GM19025 (cell line): ENCODE results near the gene ELP5.
"Not testable (repeated sequence)": the region's sequence is repeated elsewhere in the genome, so short reads cannot be mapped to it uniquely, and the experiment has no call there.

Source experiments
- ATAC-seq: cut with Tn5 transposase; IDR thresholded peaks from one replicate; pipeline ENCODE4 v1.9.1; 2021; ENCODE audit warnings: mild to moderate bottlenecking, low read depth, moderate library complexity; ENCODE audit not compliant: unreplicated experiment

Gene ELP5

GRCh38 chr17:7235693-7236665 is 16.0 kb upstream of the ELP5 start:
- ATAC-seq = no peak

GRCh38 chr17:7236808-7237207 is 15.2 kb upstream of the ELP5 start:
- no peak for ATAC-seq

DNA sequence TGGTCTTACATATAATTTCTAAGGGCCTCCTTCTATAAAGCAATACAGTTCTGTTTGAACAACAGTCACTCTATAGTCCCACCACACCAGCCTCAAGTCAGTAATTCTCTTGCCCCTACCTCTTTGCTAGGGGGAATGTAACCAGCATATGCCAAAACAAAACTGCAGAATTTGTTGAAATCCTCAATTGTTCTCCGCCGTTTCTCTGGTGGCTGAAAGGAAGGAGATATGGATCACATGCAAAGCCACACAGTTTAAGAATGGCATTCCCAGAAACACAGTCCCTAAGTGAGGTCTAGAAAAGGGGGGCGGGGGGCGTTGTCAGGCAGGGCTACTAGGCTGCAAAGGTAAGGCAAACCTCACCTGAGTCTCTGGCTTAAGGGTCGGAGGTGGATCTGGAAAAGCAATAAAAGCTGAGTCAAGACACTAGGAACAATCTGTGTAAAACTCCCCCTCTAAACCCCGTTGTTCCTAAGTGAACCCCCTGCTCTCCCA is 14.7 kb upstream of the ELP5 start:
- ATAC-seq = no peak

GRCh38 chr17:7237761-7238419 is 14.1 kb upstream of the ELP5 start:
- ATAC-seq = no peak

DNA sequence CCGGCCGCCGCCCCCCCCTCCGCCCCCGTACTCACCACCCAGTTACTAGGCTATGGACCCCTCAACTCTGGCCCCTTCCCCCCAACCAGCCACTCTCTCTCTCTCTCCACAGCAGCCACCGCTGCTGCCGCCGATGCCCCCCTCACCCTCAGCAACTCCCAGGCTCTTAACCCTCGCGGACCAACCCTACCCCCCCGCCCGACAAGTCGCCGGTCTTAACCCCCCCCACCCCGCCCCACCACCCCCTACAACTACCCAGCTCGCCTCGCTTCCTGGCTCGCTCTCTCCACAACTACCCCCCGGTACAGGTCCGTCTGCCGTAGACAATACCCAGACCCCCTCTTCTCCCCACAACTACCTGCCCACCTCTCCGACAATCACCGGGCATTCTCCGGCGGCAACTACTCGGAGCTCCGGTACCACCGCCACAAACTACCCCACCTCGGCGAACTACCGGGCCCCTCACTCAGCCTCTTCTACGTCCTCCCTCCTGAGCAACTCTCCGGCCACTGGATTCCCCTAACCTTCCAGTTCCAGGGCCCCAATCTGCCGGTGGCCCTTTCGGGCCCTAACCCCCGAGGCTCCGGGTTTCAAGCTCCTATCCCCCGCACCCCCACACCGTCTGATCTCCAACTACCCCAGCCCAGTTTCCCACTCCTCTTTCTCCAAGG is 13.5 kb upstream of the ELP5 start:
- no peak for ATAC-seq

- peak; percentile 38 for ATAC-seq
These were observed 12.7 kb upstream of the ELP5 start, which contains the start of gene PHF23 for GRCh38 chr17:7239091-7240027. Gene PHF23 (minus strand): TSS chr17:7239457. CDS start chr17:7239279, 178 bp downstream.

- no peak for ATAC-seq
These were observed 11.6 kb upstream of the ELP5 start for GRCh38 chr17:7240375-7240774.

- no peak for ATAC-seq
These were observed 10.8 kb upstream of the ELP5 start for GRCh38 chr17:7241090-7241733.

DNA sequence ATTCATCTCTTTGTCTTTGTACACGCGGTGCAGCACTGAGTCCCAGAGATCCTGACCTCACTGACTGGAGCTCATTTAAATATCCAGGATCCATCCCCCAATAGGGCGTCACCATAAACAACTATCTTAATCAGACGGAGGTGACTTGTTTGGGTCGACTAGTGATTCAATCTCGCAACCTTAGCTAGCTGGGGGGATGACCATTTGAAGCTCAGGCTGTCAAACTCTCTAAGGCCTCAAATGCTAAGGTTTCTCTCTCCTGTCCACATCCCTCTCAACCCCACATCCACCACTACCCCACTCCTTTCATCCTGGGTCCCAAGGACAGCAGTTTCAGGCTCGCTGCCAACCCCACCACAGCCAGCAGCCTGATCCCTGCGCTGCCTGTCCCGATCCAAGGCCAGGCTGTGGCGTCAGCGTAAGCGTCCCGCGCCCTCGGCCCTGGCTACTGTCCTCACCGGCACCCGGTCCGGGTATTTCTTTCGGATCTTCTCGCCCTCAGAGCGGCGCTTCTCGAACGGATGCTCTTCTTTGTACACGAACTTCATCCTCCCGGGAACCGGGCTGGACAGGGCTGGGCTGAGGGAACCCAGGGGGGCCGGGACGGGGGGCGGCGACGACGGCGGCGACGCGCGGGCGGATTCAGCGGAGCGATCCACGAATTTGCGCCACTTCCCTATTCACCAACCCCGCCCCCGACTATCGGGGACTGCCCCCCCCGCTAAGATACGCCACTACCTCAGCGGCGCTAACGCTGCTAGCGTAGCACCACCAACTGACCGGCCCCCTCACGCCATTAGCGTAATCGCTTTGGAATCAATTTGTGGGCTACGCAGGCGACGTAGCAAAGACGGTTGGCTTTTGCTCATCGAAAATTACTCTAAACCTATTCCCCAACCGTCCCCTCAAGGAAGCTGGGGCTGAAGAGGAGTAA is 10.0 kb upstream of the ELP5 start, which contains the start of gene GABARAP:
Gene GABARAP (minus strand): TSS at position 667 of the 934 bp plus-strand sequence. CDS start 119 bp downstream, at position 548.
- ATAC-seq = no peak

DNA sequence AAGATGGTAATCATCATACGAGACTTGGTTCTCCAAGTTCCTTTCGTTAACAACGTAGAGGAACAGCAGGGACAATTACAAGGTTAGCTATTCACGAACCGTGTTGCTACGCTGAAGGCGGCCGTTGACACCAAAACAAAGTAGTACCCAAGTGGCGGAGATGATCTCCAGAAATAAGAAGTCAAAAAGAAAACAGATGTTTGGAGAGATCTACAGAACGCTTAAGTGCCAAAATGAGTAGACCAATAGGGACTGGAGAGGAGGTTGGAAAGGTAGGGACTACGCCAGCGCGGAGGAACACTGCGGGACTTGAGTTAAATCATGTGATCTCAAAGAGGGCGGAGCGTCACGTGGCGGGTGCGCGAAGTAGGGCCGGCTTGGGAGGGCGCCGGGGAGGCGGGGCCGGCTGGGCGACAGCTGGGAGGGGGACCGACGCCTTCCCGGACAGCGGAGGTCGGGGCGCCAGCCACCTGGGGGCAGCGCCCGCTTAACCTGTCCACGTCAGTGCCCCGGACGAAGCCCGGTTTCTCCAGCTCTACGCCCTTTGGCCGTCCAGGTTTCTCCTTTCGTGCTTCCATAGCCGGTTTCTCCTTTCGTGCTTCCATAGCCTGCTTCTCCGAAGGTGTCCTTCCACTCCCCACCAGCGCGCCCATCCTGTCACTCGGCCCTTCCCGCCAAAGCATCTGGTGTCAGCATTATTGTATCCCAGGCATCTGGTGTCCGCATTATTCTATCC is 9.1 kb upstream of the ELP5 start:
- ATAC-seq = peak; percentile 49

- ATAC-seq = no peak
These were observed 8.6 kb upstream of the ELP5 start for GRCh38 chr17:7243453-7243729.

- not testable (repeated sequence) for ATAC-seq
These were observed 8.2 kb upstream of the ELP5 start for GRCh38 chr17:7243838-7244237.

GRCh38 chr17:7246779-7247178 is 5.2 kb upstream of the ELP5 start:
- ATAC-seq = no peak

DNA sequence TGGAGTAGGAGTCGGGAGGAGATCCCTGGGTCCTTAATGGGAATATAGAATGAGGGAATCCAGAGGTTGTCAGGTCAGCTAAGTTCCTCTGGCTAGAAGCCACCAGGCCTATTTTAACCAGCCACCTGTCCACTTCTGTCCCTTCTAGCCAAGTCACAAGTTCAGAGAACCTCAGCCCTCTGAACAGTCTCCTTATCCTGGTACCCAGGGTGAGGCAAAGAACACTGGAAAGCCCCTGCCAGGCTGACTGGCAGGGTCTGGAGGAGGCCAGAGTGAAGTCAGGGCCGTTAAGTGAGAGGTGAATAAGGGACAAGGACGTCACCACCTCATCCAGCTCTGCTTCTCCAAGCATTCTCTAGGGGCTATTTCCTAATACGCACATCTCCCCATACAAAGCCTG is 3.2 kb upstream of the ELP5 start:
- ATAC-seq = no peak

GRCh38 chr17:7249214-7249613 is 2.8 kb upstream of the ELP5 start:
- ATAC-seq = no peak

DNA sequence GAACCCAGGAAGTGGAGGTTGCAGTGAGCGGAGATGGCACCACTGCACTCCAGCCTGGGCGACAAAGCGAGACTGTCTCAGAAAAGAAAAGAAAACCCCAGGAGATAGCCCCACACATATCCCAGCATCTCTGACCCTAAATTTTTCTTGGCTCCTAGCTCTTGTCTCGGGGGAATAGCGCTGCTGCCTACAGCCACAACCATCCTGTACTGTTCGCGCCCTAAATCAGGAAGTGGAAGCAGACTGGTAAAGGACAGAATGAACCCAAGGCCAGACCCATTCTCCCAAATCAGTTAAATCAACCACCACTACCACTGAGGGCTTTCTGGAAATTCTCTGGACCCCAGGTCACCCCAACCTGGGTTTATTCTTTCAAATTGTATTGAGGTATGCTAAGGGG is 2.2 kb upstream of the ELP5 start:
- ATAC-seq = no peak

GRCh38 chr17:7250695-7251627 is 1.1 kb upstream of the ELP5 start:
- ATAC-seq = no peak
